ENCODE measurements around the gene P2RY6.
"Not testable (repeated sequence)": the region's sequence is repeated elsewhere in the genome, so short reads cannot be mapped to it uniquely, and the experiment has no call there.

The P2RY6 gene, protein sequence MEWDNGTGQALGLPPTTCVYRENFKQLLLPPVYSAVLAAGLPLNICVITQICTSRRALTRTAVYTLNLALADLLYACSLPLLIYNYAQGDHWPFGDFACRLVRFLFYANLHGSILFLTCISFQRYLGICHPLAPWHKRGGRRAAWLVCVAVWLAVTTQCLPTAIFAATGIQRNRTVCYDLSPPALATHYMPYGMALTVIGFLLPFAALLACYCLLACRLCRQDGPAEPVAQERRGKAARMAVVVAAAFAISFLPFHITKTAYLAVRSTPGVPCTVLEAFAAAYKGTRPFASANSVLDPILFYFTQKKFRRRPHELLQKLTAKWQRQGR

GRCh38 chr11:73271936-73272679 lies at the start of gene P2RY6:
Gene P2RY6, plus strand, starts transcription at chr11:73272338. Its CDS starts 24,181 bp downstream, at chr11:73296519.
- peak; percentile 22 for ATAC-seq (ENCODE audit: low read depth)
- no peak for DNase-seq (ENCODE audit: low spot score in 2 of 2)
- Mint-ChIP-seq H3K9me3 (no peaks in the 10 kb centered on the region), H3K27ac (no peak within 1 kb of the TSS), H3K4me3 (no peak within 1 kb of the TSS), H3K27me3 (no peaks in the 10 kb centered on the region), H3K4me1 (peaks cover 3% of the 10 kb centered on the region), H3K36me3 (no peaks in the 10 kb centered on the region)

- Mint-ChIP-seq H3K4me3 (no peak overlapping the region), H3K4me1 (no peaks in the 10 kb centered on the region), H3K9me3 (no peaks in the 10 kb centered on the region), H3K27ac (no peak overlapping the region), H3K27me3 (no peaks in the 10 kb centered on the region), H3K36me3 (no peaks in the 10 kb centered on the region)
- DNase-seq (ENCODE audit: low spot score in 2 of 2) (no peak), ATAC-seq (ENCODE audit: low read depth) (no peak)
These were observed 48.0 kb upstream of the P2RY6 start for GRCh38 chr11:73223998-73224730.

DNA sequence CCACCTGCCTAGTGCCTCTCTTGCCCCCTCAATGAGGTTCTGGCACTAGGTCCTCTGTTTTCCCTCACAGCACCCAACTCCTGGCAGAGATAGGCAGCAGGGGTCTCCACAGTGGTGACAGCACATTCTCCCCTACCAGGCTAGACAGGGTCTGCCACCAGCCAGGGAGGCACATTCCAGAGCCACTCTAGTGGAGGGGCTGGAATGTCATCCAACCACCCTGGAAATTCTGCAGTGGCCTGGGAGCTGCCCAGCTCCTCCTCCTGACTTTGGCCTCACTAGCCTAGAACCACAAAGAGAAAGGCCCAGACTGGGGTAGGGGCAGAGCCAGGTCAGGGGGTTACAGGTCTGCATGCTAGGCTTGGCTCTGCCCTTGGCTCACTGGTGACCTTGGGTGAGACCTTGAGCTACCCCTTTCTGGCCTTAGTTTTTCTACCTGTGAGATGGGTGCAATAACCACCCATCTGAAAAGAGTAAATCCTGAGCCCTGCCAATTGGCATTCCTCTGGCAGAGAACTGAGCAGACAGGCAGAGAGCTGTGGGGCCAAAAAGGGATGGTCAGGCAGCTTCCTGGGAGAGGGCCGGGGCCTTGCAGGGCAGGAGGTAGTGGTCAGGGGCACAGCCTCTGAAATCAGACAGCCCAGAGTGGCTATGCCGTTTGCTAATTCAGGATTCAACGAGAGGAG lies 47.0 kb upstream of the P2RY6 start:
- no peak overlapping the region for H3K4me3 Mint-ChIP-seq
- DNase-seq (ENCODE audit: low spot score in 2 of 2) (no peak), ATAC-seq (ENCODE audit: low read depth) (no peak)
- H3K36me3 Mint-ChIP-seq = no peaks in the 10 kb centered on the region
- H3K9me3 Mint-ChIP-seq = no peaks in the 10 kb centered on the region
- peaks cover under 1% of the 10 kb centered on the region for H3K27me3 Mint-ChIP-seq
- H3K27ac Mint-ChIP-seq = no peak overlapping the region
- no peaks in the 10 kb centered on the region for H3K4me1 Mint-ChIP-seq

- H3K9me3 Mint-ChIP-seq = no peaks in the 10 kb centered on the region
- H3K4me1 Mint-ChIP-seq = no peaks in the 10 kb centered on the region
- ATAC-seq (ENCODE audit: low read depth) (no peak), DNase-seq (ENCODE audit: low spot score in 2 of 2) (no peak)
- no peak overlapping the region for H3K27ac Mint-ChIP-seq
- H3K36me3 Mint-ChIP-seq = no peaks in the 10 kb centered on the region
- H3K4me3 Mint-ChIP-seq = no peak overlapping the region
- H3K27me3 Mint-ChIP-seq = peaks cover 2% of the 10 kb centered on the region
These were observed 46.3 kb upstream of the P2RY6 start for GRCh38 chr11:73225851-73226250.

DNA sequence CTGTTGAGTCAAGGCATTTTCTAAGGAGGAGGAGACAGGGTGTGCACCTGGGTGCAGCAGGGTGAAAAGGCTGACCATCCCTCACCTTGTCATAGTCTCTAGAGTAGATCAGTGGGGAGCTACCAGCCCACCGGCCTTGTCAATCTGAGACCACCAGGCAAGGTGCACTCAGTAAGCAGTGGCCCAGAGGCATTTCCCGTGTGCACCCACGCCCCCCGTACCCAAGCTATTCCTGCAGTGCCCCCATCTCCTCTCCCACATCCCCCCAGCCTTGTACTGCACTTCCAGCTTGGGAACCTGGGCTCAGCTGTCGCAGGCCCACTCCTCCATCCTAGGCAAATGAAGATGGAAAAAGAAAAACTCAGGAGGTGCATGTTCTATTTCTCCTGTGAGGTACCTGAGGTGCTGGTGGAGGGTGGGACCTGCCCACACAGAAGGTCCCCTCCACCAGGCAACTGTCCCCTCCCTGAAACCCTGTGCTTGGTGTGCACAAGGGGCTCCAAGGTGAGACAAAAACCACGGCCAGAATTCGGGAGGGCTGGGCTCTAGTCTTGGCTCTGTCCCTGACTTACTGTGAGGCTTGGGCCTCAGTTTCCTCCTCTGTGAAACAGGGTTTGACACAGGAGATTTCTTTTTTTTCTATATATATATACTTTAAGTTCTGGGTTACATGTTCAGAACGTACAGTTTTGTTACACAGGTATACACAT lies 45.7 kb upstream of the P2RY6 start:
- Mint-ChIP-seq H3K9me3 (no peaks in the 10 kb centered on the region), H3K4me3 (no peak overlapping the region), H3K27me3 (peaks cover 2% of the 10 kb centered on the region), H3K4me1 (no peaks in the 10 kb centered on the region), H3K36me3 (no peaks in the 10 kb centered on the region), H3K27ac (no peak overlapping the region)
- DNase-seq (ENCODE audit: low spot score in 2 of 2) (no peak), ATAC-seq (ENCODE audit: low read depth) (no peak)

DNA sequence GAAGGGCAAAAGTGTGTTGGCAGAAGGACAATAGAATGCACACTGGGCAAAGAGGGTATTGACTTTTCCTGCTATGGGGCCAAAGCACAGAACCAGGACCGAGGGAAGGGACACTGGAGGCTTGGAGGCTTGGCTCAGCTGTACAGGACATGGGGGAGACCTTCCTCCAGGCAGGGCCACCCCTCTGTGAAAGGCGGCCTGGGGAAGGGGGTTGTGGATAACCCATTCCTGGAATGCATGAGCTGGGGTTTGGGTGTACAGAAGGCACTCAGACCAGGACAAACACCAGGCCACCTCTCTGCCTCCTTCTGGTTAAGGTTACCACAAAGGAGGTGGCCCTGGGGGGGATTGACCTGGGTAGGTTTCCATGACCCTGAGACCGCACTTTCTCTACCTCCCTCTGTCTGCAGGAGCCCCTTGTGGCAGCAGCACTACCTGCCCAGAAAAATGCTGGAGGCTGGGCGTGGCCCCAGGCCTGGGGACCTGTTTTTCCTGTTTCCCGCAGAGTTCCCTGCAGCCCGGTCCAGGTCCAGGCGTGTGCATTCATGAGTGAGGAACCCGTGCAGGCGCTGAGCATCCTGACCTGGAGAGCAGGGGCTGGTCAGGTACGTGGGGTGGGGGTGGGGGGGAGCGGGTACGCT lies 44.4 kb upstream of the P2RY6 start:
- no peak for ATAC-seq (ENCODE audit: low read depth)
- Mint-ChIP-seq H3K27ac (no peak overlapping the region), H3K9me3 (no peaks in the 10 kb centered on the region)

GRCh38 chr11:73228268-73229134 lies 43.6 kb upstream of the P2RY6 start:
- Mint-ChIP-seq H3K27me3 (peaks cover 2% of the 10 kb centered on the region), H3K4me1 (no peaks in the 10 kb centered on the region), H3K36me3 (no peaks in the 10 kb centered on the region), H3K27ac (no peak overlapping the region), H3K4me3 (no peak overlapping the region), H3K9me3 (no peaks in the 10 kb centered on the region)
- ATAC-seq (ENCODE audit: low read depth) = no peak
- DNase-seq (ENCODE audit: low spot score in 2 of 2) = no peak

More for the DNA sequence above, 44.4 kb upstream of the P2RY6 start:
- Mint-ChIP-seq H3K27me3 (peaks cover 2% of the 10 kb centered on the region), H3K4me1 (no peaks in the 10 kb centered on the region), H3K4me3 (no peak overlapping the region), H3K36me3 (no peaks in the 10 kb centered on the region)
- DNase-seq (ENCODE audit: low spot score in 2 of 2) = no peak

DNA sequence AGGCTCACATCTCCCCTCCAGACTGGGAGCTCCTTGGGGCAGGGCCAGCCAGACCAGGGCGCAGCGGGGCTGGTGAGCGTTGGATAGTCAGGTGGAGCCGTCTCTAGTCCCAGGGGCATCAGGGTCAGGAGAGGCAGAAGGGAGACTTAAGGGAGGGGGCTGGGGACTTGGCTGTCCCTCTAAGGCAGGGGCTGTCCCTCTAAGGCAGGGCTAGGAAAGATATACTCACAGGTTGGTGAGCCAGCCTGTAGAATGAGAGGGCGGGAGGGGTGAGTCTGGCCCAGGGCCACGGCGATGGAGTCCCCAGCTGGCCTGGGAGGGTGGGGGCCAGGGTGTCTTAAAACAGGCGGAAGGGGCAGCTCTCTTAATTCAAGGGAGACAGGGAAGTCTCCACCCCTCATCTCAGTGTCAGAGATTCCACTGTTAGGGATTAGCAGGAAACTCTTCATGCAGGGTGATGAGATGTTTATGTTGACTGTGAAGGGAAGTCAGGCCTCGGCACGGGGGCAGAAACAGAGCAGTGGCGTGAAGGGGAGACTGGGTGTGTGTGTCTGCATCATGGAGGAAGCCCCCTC lies 42.7 kb upstream of the P2RY6 start:
- no peaks in the 10 kb centered on the region for H3K9me3 Mint-ChIP-seq
- H3K27me3 Mint-ChIP-seq = peaks cover 2% of the 10 kb centered on the region
- no peaks in the 10 kb centered on the region for H3K36me3 Mint-ChIP-seq
- H3K27ac Mint-ChIP-seq = no peak overlapping the region
- no peak for DNase-seq (ENCODE audit: low spot score in 2 of 2)
- ATAC-seq (ENCODE audit: low read depth) = no peak
- no peaks in the 10 kb centered on the region for H3K4me1 Mint-ChIP-seq
- H3K4me3 Mint-ChIP-seq = no peak overlapping the region

DNA sequence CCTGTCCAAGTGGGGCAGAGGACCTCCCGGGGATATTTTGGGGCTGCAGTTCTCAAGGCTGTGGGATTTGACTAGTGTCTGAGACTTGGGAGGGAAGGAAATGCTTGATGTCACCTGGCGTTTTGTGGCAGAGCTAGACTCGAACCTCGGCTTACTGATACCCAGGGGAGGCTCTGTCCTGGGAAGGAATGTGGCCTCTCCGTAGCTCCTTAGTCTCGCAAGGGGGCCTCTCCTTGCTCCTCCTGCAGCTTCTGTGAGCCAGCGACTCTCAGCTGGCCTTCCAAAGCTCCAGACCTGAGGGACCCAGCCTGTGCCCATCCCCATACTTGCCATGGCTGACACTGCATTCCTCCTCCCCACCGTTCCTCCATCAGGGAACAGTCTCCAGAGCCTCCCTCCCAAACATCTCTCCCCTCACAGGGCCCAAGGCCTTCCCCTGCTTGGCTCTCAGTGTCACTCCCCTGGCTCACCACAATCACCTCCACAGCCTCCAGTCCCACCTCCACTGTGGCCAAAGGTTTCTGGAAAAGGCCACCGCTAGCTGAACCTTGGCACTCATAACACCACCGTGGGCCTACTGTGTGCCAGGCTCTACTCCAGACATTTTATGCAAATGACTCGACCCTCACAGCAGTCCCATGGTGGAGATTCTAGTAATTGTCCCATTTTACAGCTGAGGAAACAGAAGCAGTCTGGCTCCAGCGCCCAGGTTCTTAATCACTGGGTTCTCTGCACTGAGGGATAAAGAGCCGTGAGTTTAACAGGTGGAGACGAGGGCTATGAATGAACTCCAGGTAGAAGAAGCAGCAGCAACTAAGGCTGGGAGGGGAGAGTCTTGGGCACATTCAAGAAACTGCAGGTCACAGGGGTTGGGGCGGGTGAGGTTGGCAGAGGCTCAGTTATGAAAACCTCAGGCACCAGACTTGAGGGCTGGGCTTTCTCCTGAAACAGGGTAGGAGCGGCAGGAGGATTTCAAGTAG lies 42.0 kb upstream of the P2RY6 start:
- peak overlapping the region; percentile 18 for H3K27ac Mint-ChIP-seq
- H3K4me3 Mint-ChIP-seq = no peak overlapping the region
- no peaks in the 10 kb centered on the region for H3K36me3 Mint-ChIP-seq
- H3K4me1 Mint-ChIP-seq = no peaks in the 10 kb centered on the region
- no peaks in the 10 kb centered on the region for H3K9me3 Mint-ChIP-seq
- ATAC-seq (ENCODE audit: low read depth) (no peak), DNase-seq (ENCODE audit: low spot score in 2 of 2) (no peak)
- H3K27me3 Mint-ChIP-seq = peaks cover 2% of the 10 kb centered on the region

DNA sequence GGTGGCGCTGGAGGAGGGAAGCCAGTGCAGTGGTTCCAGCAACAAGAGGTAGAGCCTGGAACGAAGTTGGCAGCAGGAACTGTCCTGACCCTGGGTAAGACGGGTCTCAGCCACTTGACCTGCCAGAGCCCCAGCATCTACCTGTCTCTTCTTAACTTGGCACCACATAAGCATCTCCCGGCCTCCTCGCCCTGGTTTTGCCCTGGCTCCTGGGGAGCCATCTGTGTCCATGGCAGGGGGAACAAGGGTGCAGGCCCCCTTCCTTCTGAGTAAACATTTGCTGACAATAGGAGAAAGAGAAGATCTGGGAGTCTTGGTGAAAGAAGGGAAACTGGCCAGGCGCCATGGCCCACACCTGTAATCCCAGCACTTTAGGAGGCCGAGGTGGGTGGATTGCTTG lies 41.2 kb upstream of the P2RY6 start:
- Mint-ChIP-seq H3K36me3 (no peaks in the 10 kb centered on the region), H3K27me3 (peaks cover 2% of the 10 kb centered on the region), H3K4me3 (no peak overlapping the region), H3K4me1 (no peaks in the 10 kb centered on the region), H3K27ac (no peak overlapping the region), H3K9me3 (no peaks in the 10 kb centered on the region)
- ATAC-seq (ENCODE audit: low read depth) (no peak), DNase-seq (ENCODE audit: low spot score in 2 of 2) (no peak)

- not testable (repeated sequence) for H3K27ac Mint-ChIP-seq; ATAC-seq (ENCODE audit: low read depth); H3K9me3 Mint-ChIP-seq; H3K27me3 Mint-ChIP-seq; H3K4me1 Mint-ChIP-seq; DNase-seq (ENCODE audit: low spot score in 2 of 2); H3K4me3 Mint-ChIP-seq; H3K36me3 Mint-ChIP-seq
These were observed 39.7 kb upstream of the P2RY6 start for GRCh38 chr11:73232487-73232886.
